ENCODE data around the gene CMSS1.

DNA sequence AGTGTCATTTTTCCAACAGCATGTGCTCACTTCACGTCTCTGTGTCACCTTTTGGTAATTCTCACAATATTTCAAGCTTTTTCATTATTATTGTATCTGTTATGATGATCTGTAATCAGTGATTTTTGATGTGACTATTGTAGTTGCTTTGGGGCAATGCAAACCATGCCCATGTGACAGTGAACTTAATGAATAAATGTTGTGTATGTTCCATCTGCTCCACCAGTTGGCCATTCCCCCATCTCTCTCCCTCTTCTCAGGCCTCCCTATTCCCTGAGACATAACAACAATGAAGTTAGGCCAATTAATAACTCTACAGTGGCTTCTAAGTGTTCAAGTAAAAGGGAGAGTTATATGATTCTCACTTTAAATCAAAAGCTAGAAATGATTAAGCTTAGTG, 410.6 kb downstream of the CMSS1 start:
- TF ChIP-seq, protein P1, sequence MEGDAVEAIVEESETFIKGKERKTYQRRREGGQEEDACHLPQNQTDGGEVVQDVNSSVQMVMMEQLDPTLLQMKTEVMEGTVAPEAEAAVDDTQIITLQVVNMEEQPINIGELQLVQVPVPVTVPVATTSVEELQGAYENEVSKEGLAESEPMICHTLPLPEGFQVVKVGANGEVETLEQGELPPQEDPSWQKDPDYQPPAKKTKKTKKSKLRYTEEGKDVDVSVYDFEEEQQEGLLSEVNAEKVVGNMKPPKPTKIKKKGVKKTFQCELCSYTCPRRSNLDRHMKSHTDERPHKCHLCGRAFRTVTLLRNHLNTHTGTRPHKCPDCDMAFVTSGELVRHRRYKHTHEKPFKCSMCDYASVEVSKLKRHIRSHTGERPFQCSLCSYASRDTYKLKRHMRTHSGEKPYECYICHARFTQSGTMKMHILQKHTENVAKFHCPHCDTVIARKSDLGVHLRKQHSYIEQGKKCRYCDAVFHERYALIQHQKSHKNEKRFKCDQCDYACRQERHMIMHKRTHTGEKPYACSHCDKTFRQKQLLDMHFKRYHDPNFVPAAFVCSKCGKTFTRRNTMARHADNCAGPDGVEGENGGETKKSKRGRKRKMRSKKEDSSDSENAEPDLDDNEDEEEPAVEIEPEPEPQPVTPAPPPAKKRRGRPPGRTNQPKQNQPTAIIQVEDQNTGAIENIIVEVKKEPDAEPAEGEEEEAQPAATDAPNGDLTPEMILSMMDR (IDR thresholded peaks at IDR 0.05; ENCODE audit: poor library complexity, severe bottlenecking): no peak
- TF ChIP-seq MXI1 (conservative IDR thresholded peaks at IDR 0.05; ENCODE audit: poor library complexity, severe bottlenecking) (no peak), TAF1 (IDR thresholded peaks at IDR 0.05; ENCODE audit: low read depth) (no peak), EZH2 (IDR thresholded peaks at IDR 0.05; ENCODE audit: borderline replicate concordance, insufficient read depth, low read length, poor library complexity, severe bottlenecking) (no peak), RAD21 (conservative IDR thresholded peaks at IDR 0.05) (no peak), POLR2AphosphoS5 (IDR thresholded peaks at IDR 0.05) (no peak)
- TF ChIP-seq, protein P2, sequence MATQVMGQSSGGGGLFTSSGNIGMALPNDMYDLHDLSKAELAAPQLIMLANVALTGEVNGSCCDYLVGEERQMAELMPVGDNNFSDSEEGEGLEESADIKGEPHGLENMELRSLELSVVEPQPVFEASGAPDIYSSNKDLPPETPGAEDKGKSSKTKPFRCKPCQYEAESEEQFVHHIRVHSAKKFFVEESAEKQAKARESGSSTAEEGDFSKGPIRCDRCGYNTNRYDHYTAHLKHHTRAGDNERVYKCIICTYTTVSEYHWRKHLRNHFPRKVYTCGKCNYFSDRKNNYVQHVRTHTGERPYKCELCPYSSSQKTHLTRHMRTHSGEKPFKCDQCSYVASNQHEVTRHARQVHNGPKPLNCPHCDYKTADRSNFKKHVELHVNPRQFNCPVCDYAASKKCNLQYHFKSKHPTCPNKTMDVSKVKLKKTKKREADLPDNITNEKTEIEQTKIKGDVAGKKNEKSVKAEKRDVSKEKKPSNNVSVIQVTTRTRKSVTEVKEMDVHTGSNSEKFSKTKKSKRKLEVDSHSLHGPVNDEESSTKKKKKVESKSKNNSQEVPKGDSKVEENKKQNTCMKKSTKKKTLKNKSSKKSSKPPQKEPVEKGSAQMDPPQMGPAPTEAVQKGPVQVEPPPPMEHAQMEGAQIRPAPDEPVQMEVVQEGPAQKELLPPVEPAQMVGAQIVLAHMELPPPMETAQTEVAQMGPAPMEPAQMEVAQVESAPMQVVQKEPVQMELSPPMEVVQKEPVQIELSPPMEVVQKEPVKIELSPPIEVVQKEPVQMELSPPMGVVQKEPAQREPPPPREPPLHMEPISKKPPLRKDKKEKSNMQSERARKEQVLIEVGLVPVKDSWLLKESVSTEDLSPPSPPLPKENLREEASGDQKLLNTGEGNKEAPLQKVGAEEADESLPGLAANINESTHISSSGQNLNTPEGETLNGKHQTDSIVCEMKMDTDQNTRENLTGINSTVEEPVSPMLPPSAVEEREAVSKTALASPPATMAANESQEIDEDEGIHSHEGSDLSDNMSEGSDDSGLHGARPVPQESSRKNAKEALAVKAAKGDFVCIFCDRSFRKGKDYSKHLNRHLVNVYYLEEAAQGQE (IDR thresholded peaks at IDR 0.05; ENCODE audit: borderline replicate concordance): no peak
